ENCODE data around the gene CASP10. TPM values are rescaled to one million over a fixed set of nuclear protein-coding genes. Genes with fewer than 3 reads are reported as not detected.

Gene CASP10
- total and polyA plus RNA-seq, 9 of the 15 experiments (the other 6 are each of a cell fraction or from before 2014, with no cell fraction given), result 7.1 to 20.4 (median 10.8) TPM

- POLR2A ChIA-PET, result interaction anchor here (0.7 to 2.6 kb wide), 3 partner anchors 10 to 525 kb away, joined by 3 to 15 read pairs (median 4); no protein-coding TSS in a partner anchor
Observed at GRCh38 chr2:201135386-201135785, 47.6 kb upstream of the CASP10 start.

More at GRCh38 chr2:201135386-201135785, 47.6 kb upstream of the CASP10 start:
- CTCF ChIA-PET (ENCODE audit: low intra/inter-chr PET ratio), result no interaction called here
- intact Hi-C loops (cut with micrococcal nuclease), result no loop called here
- no peak overlapping the region for H3K4me3 ChIP-seq
- no peaks in the 10 kb centered on the region for H3K27me3 ChIP-seq (ENCODE audit: control insufficient read depth in 2 of 2, insufficient read depth in 2 of 2, low read length in 2 of 2)
- H3K27ac ChIP-seq (ENCODE audit: extremely low read depth, low read depth, low read length), result no peak overlapping the region
- no TSS peak for BruUV-seq (replicated peaks)
- H3K9me1 ChIP-seq (ENCODE audit: control insufficient read depth, insufficient read depth, low read length), result no peaks in the 10 kb centered on the region
- H3K9me3 ChIP-seq (replicated peaks; ENCODE audit: control insufficient read depth, insufficient read depth, low read depth, low read length), result no peaks in the 10 kb centered on the region
- peaks cover 46% of the 10 kb centered on the region for H3K79me2 ChIP-seq (ENCODE audit: control insufficient read depth, insufficient read depth, low read length)
- WGBS (ENCODE audit: insufficient coverage, low coverage, missing lambda C conversion rate), result 89% methylated on average over 4 of the region's 4 CpGs
- no peak for ATAC-seq
- in situ Hi-C loops (cut with MboI), result no loop called here
- no peak for FAIRE-seq
- no peak overlapping the region for H3K4me2 ChIP-seq (ENCODE audit: insufficient read depth, low read length)
- H2AFZ ChIP-seq (ENCODE audit: low read depth, low read length), result no peak overlapping the region
- TF ChIP-seq, protein P1, sequence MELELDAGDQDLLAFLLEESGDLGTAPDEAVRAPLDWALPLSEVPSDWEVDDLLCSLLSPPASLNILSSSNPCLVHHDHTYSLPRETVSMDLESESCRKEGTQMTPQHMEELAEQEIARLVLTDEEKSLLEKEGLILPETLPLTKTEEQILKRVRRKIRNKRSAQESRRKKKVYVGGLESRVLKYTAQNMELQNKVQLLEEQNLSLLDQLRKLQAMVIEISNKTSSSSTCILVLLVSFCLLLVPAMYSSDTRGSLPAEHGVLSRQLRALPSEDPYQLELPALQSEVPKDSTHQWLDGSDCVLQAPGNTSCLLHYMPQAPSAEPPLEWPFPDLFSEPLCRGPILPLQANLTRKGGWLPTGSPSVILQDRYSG (tag; conservative IDR thresholded peaks at IDR 0.05; ENCODE audit: low read depth), result no peak
- TF ChIP-seq BRCA1 (IDR thresholded peaks at IDR 0.05) (no peak), BRCA1 (CRISPR knock-in tag; IDR thresholded peaks at IDR 0.05) (no peak), TEAD2 (tag; IDR thresholded peaks at IDR 0.05) (no peak), CHD2 (IDR thresholded peaks at IDR 0.05; ENCODE audit: low read depth, low read length) (no peak), CCNT2 (IDR thresholded peaks at IDR 0.05; ENCODE audit: borderline replicate concordance, extremely low read depth, insufficient read length, low read depth, low read length) (no peak), ZNF561 (CRISPR knock-in tag; conservative IDR thresholded peaks at IDR 0.05) (no peak)
- TF ChIP-seq, protein P2, sequence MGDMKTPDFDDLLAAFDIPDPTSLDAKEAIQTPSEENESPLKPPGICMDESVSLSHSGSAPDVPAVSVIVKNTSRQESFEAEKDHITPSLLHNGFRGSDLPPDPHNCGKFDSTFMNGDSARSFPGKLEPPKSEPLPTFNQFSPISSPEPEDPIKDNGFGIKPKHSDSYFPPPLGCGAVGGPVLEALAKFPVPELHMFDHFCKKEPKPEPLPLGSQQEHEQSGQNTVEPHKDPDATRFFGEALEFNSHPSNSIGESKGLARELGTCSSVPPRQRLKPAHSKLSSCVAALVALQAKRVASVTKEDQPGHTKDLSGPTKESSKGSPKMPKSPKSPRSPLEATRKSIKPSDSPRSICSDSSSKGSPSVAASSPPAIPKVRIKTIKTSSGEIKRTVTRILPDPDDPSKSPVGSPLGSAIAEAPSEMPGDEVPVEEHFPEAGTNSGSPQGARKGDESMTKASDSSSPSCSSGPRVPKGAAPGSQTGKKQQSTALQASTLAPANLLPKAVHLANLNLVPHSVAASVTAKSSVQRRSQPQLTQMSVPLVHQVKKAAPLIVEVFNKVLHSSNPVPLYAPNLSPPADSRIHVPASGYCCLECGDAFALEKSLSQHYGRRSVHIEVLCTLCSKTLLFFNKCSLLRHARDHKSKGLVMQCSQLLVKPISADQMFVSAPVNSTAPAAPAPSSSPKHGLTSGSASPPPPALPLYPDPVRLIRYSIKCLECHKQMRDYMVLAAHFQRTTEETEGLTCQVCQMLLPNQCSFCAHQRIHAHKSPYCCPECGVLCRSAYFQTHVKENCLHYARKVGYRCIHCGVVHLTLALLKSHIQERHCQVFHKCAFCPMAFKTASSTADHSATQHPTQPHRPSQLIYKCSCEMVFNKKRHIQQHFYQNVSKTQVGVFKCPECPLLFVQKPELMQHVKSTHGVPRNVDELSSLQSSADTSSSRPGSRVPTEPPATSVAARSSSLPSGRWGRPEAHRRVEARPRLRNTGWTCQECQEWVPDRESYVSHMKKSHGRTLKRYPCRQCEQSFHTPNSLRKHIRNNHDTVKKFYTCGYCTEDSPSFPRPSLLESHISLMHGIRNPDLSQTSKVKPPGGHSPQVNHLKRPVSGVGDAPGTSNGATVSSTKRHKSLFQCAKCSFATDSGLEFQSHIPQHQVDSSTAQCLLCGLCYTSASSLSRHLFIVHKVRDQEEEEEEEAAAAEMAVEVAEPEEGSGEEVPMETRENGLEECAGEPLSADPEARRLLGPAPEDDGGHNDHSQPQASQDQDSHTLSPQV (IDR thresholded peaks at IDR 0.05), result no peak
- H3K9ac ChIP-seq (ENCODE audit: insufficient read depth in 1 of 2, low read depth in 2 of 2, low read length in 2 of 2), result no peak overlapping the region
- peaks cover 80% of the 10 kb centered on the region for H3K36me3 ChIP-seq (ENCODE audit: control insufficient read depth, insufficient read depth, low read length)
- no peaks in the 10 kb centered on the region for H4K20me1 ChIP-seq (replicated peaks; ENCODE audit: control insufficient read depth, insufficient read depth, low read length)
- DNase-seq (ENCODE audit: extremely low read depth in 1 of 4, low spot score in 3 of 4), result no peak
- H3K4me1 ChIP-seq (replicated peaks in 1 of 2; ENCODE audit: control insufficient read depth in 2 of 2, insufficient read depth in 2 of 2, low read length in 2 of 2), result peaks cover 0 to 23% of the 10 kb centered on the region in 2 experiments; a peak in 3 of 5 replicates

All from K562 (cell line).